Mesenchymal stem cell (in vitro differentiated cells and primary cell): ENCODE data around the gene TMEM50B.
"Not testable (repeated sequence)": the region's sequence is repeated elsewhere in the genome, so short reads cannot be mapped to it uniquely, and the experiment has no call there.

Experiments
- DNase-seq: peaks from one replicate; pipeline ENCODE4 v3.0.0-alpha.2; 2013
- H2AFZ ChIP-seq: one replicate; pipeline ENCODE4 v1.6.1; 2013; ENCODE audit warnings: low read depth, mild to moderate bottlenecking, control low read depth, inconsistent platforms, low read length, moderate library complexity
- H2AK5ac ChIP-seq: 2 replicates; pipeline ENCODE4 v1.6.1; 2013; ENCODE audit warnings: low read length, moderate library complexity, mild to moderate bottlenecking, inconsistent platforms; ENCODE audit not compliant: severe bottlenecking
- H2BK120ac ChIP-seq: one replicate; pipeline ENCODE4 v1.6.1; 2013; ENCODE audit warnings: low read depth, mild to moderate bottlenecking, inconsistent platforms, low read length, moderate library complexity
- H2BK12ac ChIP-seq, 2 experiments: one replicate each; pipeline ENCODE4 v1.6.1; 2013; ENCODE audit warnings: inconsistent platforms in 2 of 2, low read length in 2 of 2, mild to moderate bottlenecking in 2 of 2, moderate library complexity in 2 of 2, control low read depth in 1 of 2
- H2BK15ac ChIP-seq: one replicate; pipeline ENCODE4 v1.6.1; 2013; ENCODE audit warnings: mild to moderate bottlenecking, low read depth, inconsistent platforms; ENCODE audit not compliant: poor library complexity, severe bottlenecking
- H2BK5ac ChIP-seq: 2 replicates; pipeline ENCODE4 v1.6.1; 2013; ENCODE audit warnings: low read depth, mild to moderate bottlenecking, low read length, control low read depth, inconsistent platforms; ENCODE audit not compliant: poor library complexity, severe bottlenecking
- H3K14ac ChIP-seq, 2 experiments: one replicate each; pipeline ENCODE4 v1.6.1; 2013; ENCODE audit warnings: inconsistent platforms in 2 of 2, low read length in 2 of 2, control low read depth in 1 of 2, mild to moderate bottlenecking in 1 of 2, moderate library complexity in 1 of 2
- H3K18ac ChIP-seq, 2 experiments: one replicate each; pipeline ENCODE4 v1.6.1; 2013; ENCODE audit warnings: inconsistent platforms in 2 of 2, low read length in 2 of 2, control low read depth in 1 of 2, low read depth in 1 of 2, mild to moderate bottlenecking in 1 of 2
- H3K23ac ChIP-seq, 2 experiments: one replicate each; pipeline ENCODE4 v1.6.1; 2013; ENCODE audit warnings: inconsistent platforms in 2 of 2, low read length in 2 of 2, mild to moderate bottlenecking in 2 of 2, moderate library complexity in 2 of 2, control low read depth in 1 of 2
- H3K27ac ChIP-seq: 2 replicates; pipeline ENCODE4 v1.5.1; 2013; ENCODE audit warnings: mild to moderate bottlenecking, moderate library complexity, low read length, control low read depth, inconsistent platforms; ENCODE audit not compliant: poor library complexity, severe bottlenecking
- H3K27me3 ChIP-seq, 2 experiments: 2 replicates each; pipeline versions ENCODE4 v1.6.1 to v1.7.0; 2013; ENCODE audit warnings: low read length in 2 of 2, mild to moderate bottlenecking in 2 of 2, moderate library complexity in 2 of 2, control low read depth in 1 of 2, inconsistent platforms in 1 of 2; ENCODE audit not compliant: control insufficient read depth in 1 of 2, insufficient read depth in 1 of 2
- H3K36me3 ChIP-seq, 2 experiments: 2 replicates each; pipeline versions ENCODE4 v1.6.1 to v1.7.0; 2013; ENCODE audit warnings: low read length in 2 of 2, control low read depth in 1 of 2, inconsistent platforms in 1 of 2, low read depth in 1 of 2, mild to moderate bottlenecking in 1 of 2; ENCODE audit not compliant: insufficient read depth in 2 of 2, control insufficient read depth in 1 of 2
- H3K4ac ChIP-seq, 2 experiments: one replicate each; pipeline ENCODE4 v1.6.1; 2013; ENCODE audit warnings: inconsistent platforms in 2 of 2, low read length in 2 of 2, mild to moderate bottlenecking in 2 of 2, moderate library complexity in 2 of 2, control low read depth in 1 of 2, low read depth in 1 of 2
- H3K4me1 ChIP-seq: 2 replicates; pipeline ENCODE4 v1.6.1; 2013; ENCODE audit warnings: low read depth, low read length, control low read depth; ENCODE audit not compliant: control insufficient read depth, insufficient read depth
- H3K4me2 ChIP-seq: 2 replicates; pipeline ENCODE4 v1.6.1; 2013; ENCODE audit warnings: low read length, mild to moderate bottlenecking, inconsistent platforms; ENCODE audit not compliant: poor library complexity, severe bottlenecking
- H3K4me3 ChIP-seq, 2 experiments: 2 replicates each; pipeline versions ENCODE4 v1.5.1 to v1.7.0; 2013; ENCODE audit warnings: low read length in 2 of 2, mild to moderate bottlenecking in 2 of 2, control low read depth in 1 of 2, low read depth in 1 of 2; ENCODE audit not compliant: insufficient read depth in 1 of 2
- H3K79me1 ChIP-seq: replicated peaks from 2 replicates; pipeline ENCODE4 v1.6.1; 2013; ENCODE audit warnings: mild to moderate bottlenecking, control low read depth, low read length, inconsistent platforms; ENCODE audit not compliant: poor library complexity, severe bottlenecking
- H3K9ac ChIP-seq: 2 replicates; pipeline ENCODE4 v1.7.0; 2013; ENCODE audit warnings: mild to moderate bottlenecking, low read length, moderate library complexity
- H3K9me3 ChIP-seq: 2 replicates; pipeline ENCODE4 v1.7.0; 2013; ENCODE audit warnings: mild to moderate bottlenecking, low read length; ENCODE audit not compliant: control insufficient read depth
- H4K8ac ChIP-seq: one replicate; pipeline ENCODE4 v1.6.1; 2013; ENCODE audit warnings: inconsistent platforms, mild to moderate bottlenecking, low read length, moderate library complexity
- H4K91ac ChIP-seq: one replicate; pipeline ENCODE4 v1.6.1; 2013; ENCODE audit warnings: mild to moderate bottlenecking, low read length, inconsistent platforms
- WGBS: methylation state at CpG from one replicate; pipeline ENCODE4 v1.1.7; 2013; ENCODE audit warnings: mixed read lengths; 5-methylcytosine and 5-hydroxymethylcytosine counted together

The TMEM50B gene

DNA sequence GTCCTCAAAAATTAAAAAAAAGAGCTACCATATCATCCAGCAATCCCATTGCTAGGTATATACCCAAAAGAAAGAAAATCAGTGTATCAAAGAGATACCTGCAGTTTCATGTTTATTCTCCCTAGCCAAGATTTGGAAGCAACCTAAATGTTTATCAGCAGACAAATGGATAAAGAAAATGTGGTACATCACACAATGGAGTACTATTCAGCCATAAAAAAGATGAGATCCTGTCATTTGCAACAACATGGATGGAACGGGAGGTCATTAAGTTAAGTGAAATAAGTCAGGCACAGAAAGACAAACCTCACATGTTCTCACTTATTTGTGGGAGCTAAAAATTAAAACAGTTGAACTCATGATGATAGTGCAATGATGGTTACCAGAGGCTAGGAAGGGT is 27.2 kb upstream of the TMEM50B start:
- not testable (repeated sequence) for H3K9me3 ChIP-seq, H2AFZ ChIP-seq, DNase-seq, H3K18ac ChIP-seq, H2BK120ac ChIP-seq, H4K91ac ChIP-seq, H3K4me1 ChIP-seq, H3K4ac ChIP-seq, H2BK12ac ChIP-seq, H3K23ac ChIP-seq, H3K4me2 ChIP-seq, H2BK5ac ChIP-seq, H3K79me1 ChIP-seq, H3K9ac ChIP-seq, H3K14ac ChIP-seq, H3K27me3 ChIP-seq, H3K27ac ChIP-seq, H3K4me3 ChIP-seq, H2AK5ac ChIP-seq, H2BK15ac ChIP-seq, H4K8ac ChIP-seq
- whole genome bisulfite sequencing: 100% methylated on average over 1 of the region's 1 CpG
- H3K36me3 ChIP-seq: peaks cover 20 to 83% of the 10 kb centered on the region in 2 experiments

DNA sequence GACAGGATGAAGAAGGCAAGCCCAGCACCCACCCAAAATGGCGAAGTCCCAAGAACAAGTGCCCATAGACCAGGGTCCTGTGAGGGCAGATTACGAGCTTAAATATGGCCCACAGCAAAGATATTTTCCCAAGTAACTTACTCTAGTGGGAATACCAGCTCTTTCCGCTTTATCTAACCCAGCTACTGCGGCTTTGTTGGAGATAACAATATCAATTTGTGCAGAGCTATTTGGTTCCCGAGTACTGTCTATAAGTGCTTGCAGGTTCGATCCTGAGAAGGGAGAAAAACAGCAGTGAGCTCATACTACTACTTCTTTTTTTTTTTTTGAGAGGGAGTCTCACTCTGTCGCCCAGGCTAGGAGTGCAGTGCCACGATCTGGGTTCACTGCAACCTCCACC is 26.1 kb upstream of the TMEM50B start:
- no peak overlapping the region for H4K91ac ChIP-seq
- H3K23ac ChIP-seq: no peak overlapping the region
- no peaks in the 10 kb centered on the region for H3K27me3 ChIP-seq
- H3K9me3 ChIP-seq: no peaks in the 10 kb centered on the region
- H2BK5ac ChIP-seq: no peak overlapping the region
- no peak overlapping the region for H2AFZ ChIP-seq
- DNase-seq: no peak
- no peak overlapping the region for H4K8ac ChIP-seq
- H3K79me1 ChIP-seq: peaks cover 6% of the 10 kb centered on the region
- H3K9ac ChIP-seq: no peak overlapping the region
- H2BK12ac ChIP-seq: no peak overlapping the region
- H2BK120ac ChIP-seq: no peak overlapping the region
- H3K4me1 ChIP-seq: no peaks in the 10 kb centered on the region
- H2BK15ac ChIP-seq: no peak overlapping the region
- no peak overlapping the region for H3K4ac ChIP-seq
- H3K4me2 ChIP-seq: no peak overlapping the region
- H3K27ac ChIP-seq: no peak overlapping the region
- H2AK5ac ChIP-seq: no peak overlapping the region
- H3K14ac ChIP-seq: no peak overlapping the region
- no peak overlapping the region for H3K18ac ChIP-seq
- no peak overlapping the region for H3K4me3 ChIP-seq
- H3K36me3 ChIP-seq: peaks cover 16 to 74% of the 10 kb centered on the region in 2 experiments
- WGBS: 97% methylated on average over 6 of the region's 8 CpGs

- Histone ChIP-seq H2AFZ (no peak overlapping the region), H3K27me3 (peaks cover 6 to 15% of the 10 kb centered on the region in 2 experiments), H3K4me3 (no peak overlapping the region), H2BK120ac (no peak overlapping the region), H2BK15ac (no peak overlapping the region), H3K23ac (no peak overlapping the region), H3K14ac (no peak overlapping the region), H2BK5ac (no peak overlapping the region), H3K4ac (no peak overlapping the region), H4K8ac (no peak overlapping the region), H2BK12ac (no peak overlapping the region), H3K27ac (no peak overlapping the region), H3K4me1 (no peaks in the 10 kb centered on the region), H4K91ac (no peak overlapping the region), H3K9ac (no peak overlapping the region), H3K79me1 (no peaks in the 10 kb centered on the region), H2AK5ac (no peak overlapping the region), H3K9me3 (no peaks in the 10 kb centered on the region), H3K36me3 (no peaks in the 10 kb centered on the region), H3K18ac (no peak overlapping the region), H3K4me2 (no peak overlapping the region)
- WGBS: 50% methylated on average over 7 of the region's 7 CpGs
- DNase-seq: no peak
Observed at GRCh38 chr21:33496345-33496744, 16.6 kb upstream of the TMEM50B start.

GRCh38 chr21:33495743-33496142 is 16.0 kb upstream of the TMEM50B start:
- DNase-seq: no peak

More at GRCh38 chr21:33495743-33496142, 16.0 kb upstream of the TMEM50B start:
- no peak overlapping the region for H3K4ac ChIP-seq
- H3K23ac ChIP-seq: no peak overlapping the region
- no peaks in the 10 kb centered on the region for H3K36me3 ChIP-seq
- no peak overlapping the region for H3K4me2 ChIP-seq
- no peak overlapping the region for H3K4me3 ChIP-seq
- H2BK120ac ChIP-seq: no peak overlapping the region
- no peak overlapping the region for H2BK5ac ChIP-seq
- no peak overlapping the region for H2AFZ ChIP-seq
- no peak overlapping the region for H3K27ac ChIP-seq
- no peak overlapping the region for H4K8ac ChIP-seq
- H2BK12ac ChIP-seq: no peak overlapping the region
- H3K9ac ChIP-seq: no peak overlapping the region
- H4K91ac ChIP-seq: no peak overlapping the region
- H3K27me3 ChIP-seq: peaks cover 6 to 15% of the 10 kb centered on the region in 2 experiments
- H3K4me1 ChIP-seq: no peaks in the 10 kb centered on the region
- no peaks in the 10 kb centered on the region for H3K9me3 ChIP-seq
- H3K18ac ChIP-seq: no peak overlapping the region
- WGBS: 73% methylated on average over 4 of the region's 4 CpGs
- no peak overlapping the region for H3K14ac ChIP-seq
- H3K79me1 ChIP-seq: no peaks in the 10 kb centered on the region
- H2BK15ac ChIP-seq: no peak overlapping the region
- no peak overlapping the region for H2AK5ac ChIP-seq
